A673 (cell line): ENCODE results near the gene RNF7. TPM values are rescaled to one million over a fixed set of nuclear protein-coding genes. Genes with fewer than 3 reads are reported as not detected.
A peak's percentile ranks its signal among the peaks of the same experiment; 100 is the strongest.
"Not testable (repeated sequence)": the region's sequence is repeated elsewhere in the genome, so short reads cannot be mapped to it uniquely, and the experiment has no call there.

ENCODE experiments used
- BruUV-seq: library from RNA; stranded (reverse); fragments of 400-500 nt; replicated peaks from 2 replicates; lab custom pipeline; 2021; lab: Mats Ljungman, UMichigan
- CTCF ChIA-PET: fragments of 300-600 bp; sonication (Branson Sonifier 250); formaldehyde crosslinking; loops from one replicate; lab custom pipeline; 2022; ENCODE audit warnings: antibody characterized with exemption; lab: Charles Lee
- POLR2A ChIA-PET: fragments of 300-600 bp; sonication (Branson Sonifier 250); formaldehyde crosslinking; loops from one replicate; lab custom pipeline; 2022; ENCODE audit warnings: antibody characterized with exemption; ENCODE audit not compliant: low non-redundant PET; lab: Charles Lee
- DNase-seq: peaks from one replicate; pipeline ENCODE4 v3.0.0-alpha.2; 2015; ENCODE audit warnings: low spot score
- H3K27ac ChIP-seq: fragments of 200-600 bp; sonication (generic); 2 replicates; pipeline ENCODE4 v1.5.1; 2016; ENCODE audit warnings: mixed run types, low read depth, mild to moderate bottlenecking, mixed read lengths, antibody characterized with exemption, low read length; ENCODE audit not compliant: poor library complexity, severe bottlenecking
- H3K27me3 ChIP-seq: fragments of 200-600 bp; sonication (generic); replicated peaks from 2 replicates; pipeline ENCODE4 v1.6.1; 2017; ENCODE audit warnings: mixed run types, low read depth, mild to moderate bottlenecking, mixed read lengths, antibody characterized with exemption, low read length; ENCODE audit not compliant: insufficient read depth, poor library complexity
- H3K36me3 ChIP-seq: fragments of 200-600 bp; sonication (generic); 2 replicates; pipeline ENCODE4 v1.6.1; 2016; ENCODE audit warnings: mixed run types, mild to moderate bottlenecking, mixed read lengths, antibody characterized with exemption, low read length; ENCODE audit not compliant: insufficient read depth, poor library complexity, severe bottlenecking
- H3K4me1 ChIP-seq: fragments of 200-600 bp; sonication (generic); 2 replicates; pipeline ENCODE4 v1.6.1; 2017; ENCODE audit warnings: mixed run types, mild to moderate bottlenecking, mixed read lengths, antibody characterized with exemption, low read length; ENCODE audit not compliant: insufficient read depth, poor library complexity, severe bottlenecking
- H3K4me3 ChIP-seq: fragments of 200-600 bp; sonication (generic); 2 replicates; pipeline ENCODE4 v1.5.1; 2016; ENCODE audit warnings: low read depth, mixed run types, mild to moderate bottlenecking, mixed read lengths, low read length; ENCODE audit not compliant: poor library complexity, severe bottlenecking
- H3K9me3 ChIP-seq: fragments of 200-600 bp; sonication (generic); 2 replicates; pipeline ENCODE4 v1.6.1; 2016; ENCODE audit warnings: mixed run types, low read depth, mild to moderate bottlenecking, mixed read lengths, antibody characterized with exemption, low read length; ENCODE audit not compliant: poor library complexity, severe bottlenecking
- CTCF ChIP-seq: fragments of 300-800, 200-600 bp; sonication (generic); conservative IDR thresholded peaks from 2 replicates; pipeline ENCODE4 v1.5.1; 2017; ENCODE audit warnings: low read depth, mild to moderate bottlenecking, antibody characterized with exemption, low read length, moderate library complexity, mixed read lengths
- EZH2 ChIP-seq: fragments of 200-600 bp; sonication (generic); IDR thresholded peaks from 2 replicates; pipeline ENCODE4 v1.6.1; 2017; ENCODE audit warnings: borderline replicate concordance, low read depth, mild to moderate bottlenecking, mixed read lengths, antibody characterized with exemption, low read length; ENCODE audit not compliant: poor library complexity, severe bottlenecking
- intact Hi-C: fragments of 100-400 bp; cut with micrococcal nuclease; formaldehyde crosslinking; loops from one replicate; pipeline ENCODE4 v1.10.0; 2022; ENCODE audit not compliant: unreplicated experiment
- total RNA-seq: library from RNA; stranded (reverse); gene quantifications from 2 replicates; pipeline ENCODE4 v1.2.3, GENCODE V29; 2021

Gene RNF7
- total RNA-seq, 1 experiment from 2014 or later = 123 TPM

- ChIA-PET CTCF (no interaction called here), POLR2A (no interaction called here)
- Histone ChIP-seq H3K27me3 (no peaks in the 10 kb centered on the region), H3K4me1 (no peaks in the 10 kb centered on the region), H3K4me3 (no peak overlapping the region), H3K36me3 (no peaks in the 10 kb centered on the region), H3K9me3 (no peaks in the 10 kb centered on the region), H3K27ac (no peak overlapping the region)
- DNase-seq = no peak
- BruUV-seq = no TSS peak
- no peak for TF ChIP-seq CTCF
- TF ChIP-seq EZH2 = no peak
- intact Hi-C loops = no loop called here
These were observed 38.8 kb upstream of the RNF7 start for GRCh38 chr3:141699324-141699723.

GRCh38 chr3:141699897-141700296, 38.2 kb upstream of the RNF7 start:
- intact Hi-C loops = no loop called here
- ChIA-PET POLR2A (no interaction called here), CTCF (no interaction called here)
- H3K4me1 ChIP-seq = no peaks in the 10 kb centered on the region
- no peak overlapping the region for H3K27ac ChIP-seq
- BruUV-seq = no TSS peak
- DNase-seq = no peak
- TF ChIP-seq EZH2 (no peak), CTCF (no peak)
- no peaks in the 10 kb centered on the region for H3K9me3 ChIP-seq
- H3K36me3 ChIP-seq = no peaks in the 10 kb centered on the region
- H3K4me3 ChIP-seq = no peak overlapping the region
- no peaks in the 10 kb centered on the region for H3K27me3 ChIP-seq

- H3K27me3 ChIP-seq, H3K4me3 ChIP-seq, H3K27ac ChIP-seq, POLR2A ChIA-PET, intact Hi-C loops, BruUV-seq, H3K9me3 ChIP-seq, CTCF ChIA-PET, H3K36me3 ChIP-seq, H3K4me1 ChIP-seq, DNase-seq: not testable (repeated sequence)
These were observed 34.7 kb upstream of the RNF7 start for GRCh38 chr3:141703367-141703766.

- H3K9me3 ChIP-seq = no peaks in the 10 kb centered on the region
- BruUV-seq = no TSS peak
- DNase-seq = peak; percentile 48
- H3K4me1 ChIP-seq = no peaks in the 10 kb centered on the region
- TF ChIP-seq EZH2 (no peak), CTCF (no peak)
- H3K4me3 ChIP-seq = no peak overlapping the region
- H3K27me3 ChIP-seq = no peaks in the 10 kb centered on the region
- ChIA-PET CTCF (no interaction called here), POLR2A (no interaction called here)
- intact Hi-C loops = no loop called here
- no peaks in the 10 kb centered on the region for H3K36me3 ChIP-seq
- H3K27ac ChIP-seq = no peak overlapping the region
These were observed 30.3 kb upstream of the RNF7 start for GRCh38 chr3:141707741-141708203.
